CD4-positive, alpha-beta memory T cell (primary cell): ENCODE measurements around the gene CCZ1B. TPM values are rescaled to one million over a fixed set of nuclear protein-coding genes. Genes with fewer than 3 reads are reported as not detected.

Experiments
- polyA plus RNA-seq, 2 donors: library from polyadenylated mRNA; unstranded; fragments of 300-500 nt; fragmentation: Illumina TruSeq; gene quantifications; one replicate each; pipeline ENCODE4 v1.2.3, GENCODE V29; 2021
- total RNA-seq, 2 experiments: library from RNA; stranded (reverse); gene quantifications; one replicate each; pipeline ENCODE4 v1.2.3, GENCODE V29; 2021

CCZ1B gene
- total and polyA plus RNA-seq, 4 experiments from 2014 or later = 22.1 to 95.3 (median 60.8) TPM

Other genes starting within 250 kb of the CCZ1B start
- gene ZDHHC4, start 248.8 kb downstream of the CCZ1B start, total RNA-seq = 10 to 100 TPM; 31.6 to 31.9 TPM
- gene ZDHHC4, start 248.8 kb downstream of the CCZ1B start, polyA plus RNA-seq = 10 to 100 TPM; 52.2 to 80.8 TPM
- gene INTS15, start 236.3 kb downstream of the CCZ1B start, total RNA-seq = 10 to 100 TPM; 56.6 to 62.1 TPM
- gene INTS15, start 236.3 kb downstream of the CCZ1B start, polyA plus RNA-seq = 10 to 100 TPM; 25.4 to 37.5 TPM
- gene ZNF853, start 210.7 kb downstream of the CCZ1B start, total RNA-seq = 1 to 10 TPM; 2.0 to 2.2 TPM
- gene ZNF853, start 210.7 kb downstream of the CCZ1B start, polyA plus RNA-seq = 1 to 10 TPM in 1 of 2 donors, under 1 TPM in 1; 0.34 to 1.9 TPM
- gene ZNF316, start 189.0 kb downstream of the CCZ1B start, total RNA-seq = 10 to 100 TPM; 59.4 to 62.0 TPM
- gene ZNF316, start 189.0 kb downstream of the CCZ1B start, polyA plus RNA-seq = 1 to 10 TPM in 1 of 2 donors, under 1 TPM in 1; 0.45 to 5.8 TPM
- 10 to 100 TPM; 48.0 to 49.6 TPM for gene ZNF12, start 119.3 kb downstream of the CCZ1B start, total RNA-seq
- gene ZNF12, start 119.3 kb downstream of the CCZ1B start, polyA plus RNA-seq = 10 to 100 TPM; 20.4 to 38.9 TPM
- gene RSPH10B2, start 72.2 kb downstream of the CCZ1B start, total RNA-seq = 1 to 10 TPM in 1 of 2 experiments, under 1 TPM in 1; 0.70 to 1.1 TPM
- gene RSPH10B2, start 72.2 kb downstream of the CCZ1B start, polyA plus RNA-seq = under 1 TPM in 1 of 2 donors, not detected in 1; 0.10 TPM